H1 (cell line): ENCODE data around the gene IDUA. TPM values are rescaled to one million over a fixed set of nuclear protein-coding genes. Genes with fewer than 3 reads are reported as not detected.

ENCODE experiments used
- BCL11A ChIP-seq, 2 experiments: IDR thresholded peaks; one replicate each; pipeline ENCODE4 v1.6.1; 2011; ENCODE audit warnings: low read depth in 2 of 2, low read length in 2 of 2, mild to moderate bottlenecking in 2 of 2
- CEBPB ChIP-seq: IDR thresholded peaks from 2 replicates; pipeline ENCODE4 v1.6.1; 2012; ENCODE audit warnings: low read depth, low read length
- CHD7 ChIP-seq: fragments of 300-600 bp; sonication (generic); IDR thresholded peaks from 2 replicates; pipeline ENCODE4 v1.7.1; 2012; ENCODE audit warnings: low read length, moderate library complexity, mild to moderate bottlenecking, inconsistent platforms; ENCODE audit not compliant: insufficient replicate concordance
- CTBP2 ChIP-seq: IDR thresholded peaks from 2 replicates; pipeline ENCODE4 v1.7.0; 2011; ENCODE audit warnings: borderline replicate concordance, mild to moderate bottlenecking, moderate library complexity, mixed read lengths, low read length; ENCODE audit not compliant: insufficient read depth, insufficient read length
- EZH2 ChIP-seq: fragments of 200-600 bp; sonication (generic); IDR thresholded peaks from 2 replicates; pipeline ENCODE4 v1.7.1; 2012; ENCODE audit warnings: low read depth, mild to moderate bottlenecking, moderate library complexity, low read length, inconsistent platforms; ENCODE audit not compliant: severe bottlenecking
- JUN ChIP-seq: IDR thresholded peaks from 2 replicates; pipeline ENCODE4 v1.6.1; 2011; ENCODE audit warnings: low read depth, mild to moderate bottlenecking, improper control_type of control experiment, low read length
- NRF1 ChIP-seq: IDR thresholded peaks from 2 replicates; pipeline ENCODE4 v1.6.1; 2011; ENCODE audit warnings: mild to moderate bottlenecking, low read depth, low read length, improper control_type of control experiment
- RFX5 ChIP-seq: IDR thresholded peaks from 2 replicates; pipeline ENCODE4 v1.6.1; 2011; ENCODE audit warnings: low read depth, low read length, improper control_type of control experiment, borderline replicate concordance
- SIRT6 ChIP-seq: IDR thresholded peaks from one replicate; pipeline ENCODE4 v1.7.1; 2012; ENCODE audit warnings: low read length, inconsistent platforms
- SIX5 ChIP-seq: IDR thresholded peaks from 2 replicates; pipeline ENCODE4 v1.6.1; 2011; ENCODE audit warnings: mild to moderate bottlenecking, low read depth, low read length
- TBP ChIP-seq: IDR thresholded peaks from 2 replicates; pipeline ENCODE4 v1.6.1; 2011; ENCODE audit warnings: low read depth, low read length, improper control_type of control experiment
- TCF12 ChIP-seq: IDR thresholded peaks from 2 replicates; pipeline ENCODE4 v1.6.1; 2011; ENCODE audit warnings: low read depth, mild to moderate bottlenecking, low read length
- polyA plus RNA-seq, 7 experiments: library from polyadenylated mRNA; depleted of rRNA in 3 of 7; stranded (reverse) in 5 of 7; unstranded in 2 of 7; fragments of >200 nt in 5 of 7; fragments of 200-250 nt in 2 of 7; gene quantifications; 1 replicate in 5 of 7; 2 replicates in 1 of 7; 4 replicates in 1 of 7; pipeline versions ENCODE4 v1.2.1 to v1.2.3, GENCODE V29; 2011 to 2013; ENCODE audit warnings: missing spikeins in 2 of 7, mixed read lengths in 2 of 7
- total RNA-seq: library from RNA; stranded (reverse); fragmentation: NEBNext Ultra II Directional; extraction: Animal tissue kit (Norgen Biotek cat#: 25700); gene quantifications from 2 replicates; pipeline ENCODE4 v1.2.1, GENCODE V29; 2021

Gene IDUA
- total and polyA plus RNA-seq, 2 of the 8 experiments (the other 6 are each of a cell fraction or from before 2014, with no cell fraction given), result 2.8 to 4.8 TPM

GRCh38 chr4:1053080-1053661 lies 66.3 kb downstream of the IDUA start (continued):
- TF ChIP-seq CHD7 (no peak), TCF12 (no peak), EZH2 (no peak), SIX5 (no peak), BCL11A (IDR thresholded peaks at IDR 0.05; ENCODE audit: low read depth in 2 of 2, low read length in 2 of 2) (no peak), TBP (no peak), JUN (no peak), RFX5 (no peak), CEBPB (no peak), CTBP2 (no peak), SIRT6 (no peak), NRF1 (no peak)
